ENCODE measurements around the gene LRCOL1. TPM values are rescaled to one million over a fixed set of nuclear protein-coding genes. Genes with fewer than 3 reads are reported as not detected.
A peak's percentile ranks its signal among the peaks of the same experiment; 100 is the strongest.

Gene LRCOL1
- total and polyA plus RNA-seq, 2 of the 13 experiments (the other 11 are each of a cell fraction or from before 2014, with no cell fraction given), result not detected

DNA sequence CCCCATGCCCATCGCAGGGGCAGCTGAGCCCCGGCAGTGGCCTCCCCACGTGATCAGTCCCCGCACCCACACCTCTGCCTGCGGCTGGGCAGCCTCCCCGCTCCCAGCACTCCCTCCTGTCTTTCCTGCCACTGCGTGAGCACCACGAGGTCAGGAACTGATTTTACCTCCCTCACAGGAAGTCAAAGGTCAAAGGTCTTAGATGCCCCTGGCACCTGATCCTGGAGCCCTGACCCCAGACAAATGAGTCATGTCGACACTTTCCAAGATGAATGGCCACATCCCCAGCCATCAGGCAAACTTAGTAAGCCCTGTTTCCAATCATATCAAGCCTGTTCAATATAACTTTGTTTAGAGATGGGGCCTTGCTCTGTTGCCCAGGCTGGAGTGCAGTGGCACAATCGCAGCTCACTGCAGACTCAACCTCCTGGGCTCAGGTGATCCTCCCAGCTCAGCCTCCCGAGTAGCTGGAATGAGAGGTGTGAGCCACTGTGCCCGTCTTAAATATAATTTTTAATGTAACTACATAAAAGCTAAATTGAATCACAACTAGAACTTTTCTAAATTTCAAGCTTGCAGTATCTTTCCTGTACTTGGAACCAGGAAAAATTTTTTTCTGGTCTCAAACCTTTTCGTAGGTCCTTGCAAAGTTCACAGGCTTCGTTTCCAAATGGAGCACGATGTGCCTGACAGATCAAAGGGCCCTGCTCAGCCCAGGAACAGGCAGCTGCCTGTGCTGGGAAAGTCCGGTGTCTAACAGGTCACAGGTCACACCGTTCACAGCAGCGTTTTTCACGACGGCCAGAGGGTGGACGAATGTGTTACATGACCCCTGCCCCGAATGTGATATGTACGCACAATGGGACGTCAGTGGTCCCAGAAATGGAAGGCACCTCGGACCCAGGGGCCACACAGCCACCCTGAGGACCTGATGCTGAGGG, 1.9 kb downstream of the LRCOL1 start (continued):
- TF ChIP-seq, protein P1, sequence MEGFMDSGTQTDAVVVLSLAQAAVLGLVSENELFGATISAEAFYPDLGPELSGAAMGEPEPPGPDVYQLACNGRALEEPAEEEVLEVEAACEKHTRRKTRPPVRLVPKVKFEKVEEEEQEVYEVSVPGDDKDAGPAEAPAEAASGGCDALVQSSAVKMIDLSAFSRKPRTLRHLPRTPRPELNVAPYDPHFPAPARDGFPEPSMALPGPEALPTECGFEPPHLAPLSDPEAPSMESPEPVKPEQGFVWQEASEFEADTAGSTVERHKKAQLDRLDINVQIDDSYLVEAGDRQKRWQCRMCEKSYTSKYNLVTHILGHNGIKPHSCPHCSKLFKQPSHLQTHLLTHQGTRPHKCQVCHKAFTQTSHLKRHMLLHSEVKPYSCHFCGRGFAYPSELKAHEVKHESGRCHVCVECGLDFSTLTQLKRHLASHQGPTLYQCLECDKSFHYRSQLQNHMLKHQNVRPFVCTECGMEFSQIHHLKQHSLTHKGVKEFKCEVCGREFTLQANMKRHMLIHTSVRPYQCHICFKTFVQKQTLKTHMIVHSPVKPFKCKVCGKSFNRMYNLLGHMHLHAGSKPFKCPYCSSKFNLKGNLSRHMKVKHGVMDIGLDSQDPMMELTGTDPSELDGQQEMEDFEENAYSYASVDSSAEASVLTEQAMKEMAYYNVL (CRISPR knock-in tag; IDR thresholded peaks at IDR 0.05; ENCODE audit: borderline replicate concordance), result no peak
- TF ChIP-seq SCMH1 (CRISPR knock-in tag; IDR thresholded peaks at IDR 0.05; ENCODE audit: borderline replicate concordance) (no peak), NCOA5 (CRISPR knock-in tag; IDR thresholded peaks at IDR 0.05) (no peak), ZNF850 (CRISPR knock-in tag; conservative IDR thresholded peaks at IDR 0.05) (no peak), ZFP36L1 (CRISPR knock-in tag; IDR thresholded peaks at IDR 0.05) (no peak), NCOA1 (CRISPR knock-in tag; IDR thresholded peaks at IDR 0.05) (no peak), ATRX (CRISPR knock-in tag; IDR thresholded peaks at IDR 0.05; ENCODE audit: borderline replicate concordance) (no peak), ATF1 (CRISPR knock-in tag; IDR thresholded peaks at IDR 0.05) (no peak), ZSCAN12 (CRISPR knock-in tag; IDR thresholded peaks at IDR 0.05) (0 out of 2 replicates have a peak, but pooled peaks have one; percentile 51), DNMT1 (CRISPR knock-in tag; IDR thresholded peaks at IDR 0.05) (0 out of 2 replicates have a peak, but pooled peaks have one; percentile 42), ZNF510 (CRISPR knock-in tag; IDR thresholded peaks at IDR 0.05; ENCODE audit: low read depth) (no peak), PCBP1 (IDR thresholded peaks at IDR 0.05; ENCODE audit: borderline replicate concordance, low read depth, low read length) (no peak), RFX3 (CRISPR knock-in tag; IDR thresholded peaks at IDR 0.05) (no peak), ZNF614 (CRISPR knock-in tag; IDR thresholded peaks at IDR 0.05; ENCODE audit: borderline replicate concordance) (no peak), ZNF674 (CRISPR knock-in tag; IDR thresholded peaks at IDR 0.05; ENCODE audit: low read depth) (no peak), SKI (IDR thresholded peaks at IDR 0.05; ENCODE audit: partially characterized antibody) (peak; percentile 30), KAT8 (CRISPR knock-in tag; IDR thresholded peaks at IDR 0.05) (peak; percentile 31; the same call in 1 of the 2 replicates), PAWR (CRISPR knock-in tag; IDR thresholded peaks at IDR 0.05; ENCODE audit: borderline replicate concordance) (no peak), ZNF136 (CRISPR knock-in tag; IDR thresholded peaks at IDR 0.05; ENCODE audit: low read depth) (0 out of 2 replicates have a peak, but pooled peaks have one; percentile 35), FOSL2 (CRISPR knock-in tag; IDR thresholded peaks at IDR 0.05) (peak; percentile 91), ZNF12 (CRISPR knock-in tag; IDR thresholded peaks at IDR 0.05) (no peak; the same call in 1 of the 2 replicates), SP140L (CRISPR knock-in tag; IDR thresholded peaks at IDR 0.05; ENCODE audit: borderline replicate concordance) (no peak), THAP11 (CRISPR knock-in tag; IDR thresholded peaks at IDR 0.05) (no peak; the same call in 1 of the 2 replicates), ARNT (IDR thresholded peaks at IDR 0.05) (no peak), PLRG1 (conservative IDR thresholded peaks at IDR 0.05) (no peak), CREM (IDR thresholded peaks at IDR 0.05) (peak; percentile 47), CREM (CRISPR knock-in tag; IDR thresholded peaks at IDR 0.05) (no peak), ZNF672 (CRISPR knock-in tag; IDR thresholded peaks at IDR 0.05) (no peak)
- TF ChIP-seq, protein P2, sequence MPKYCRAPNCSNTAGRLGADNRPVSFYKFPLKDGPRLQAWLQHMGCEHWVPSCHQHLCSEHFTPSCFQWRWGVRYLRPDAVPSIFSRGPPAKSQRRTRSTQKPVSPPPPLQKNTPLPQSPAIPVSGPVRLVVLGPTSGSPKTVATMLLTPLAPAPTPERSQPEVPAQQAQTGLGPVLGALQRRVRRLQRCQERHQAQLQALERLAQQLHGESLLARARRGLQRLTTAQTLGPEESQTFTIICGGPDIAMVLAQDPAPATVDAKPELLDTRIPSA (CRISPR knock-in tag; IDR thresholded peaks at IDR 0.05; ENCODE audit: borderline replicate concordance), result no peak
- TF ChIP-seq, protein P3, sequence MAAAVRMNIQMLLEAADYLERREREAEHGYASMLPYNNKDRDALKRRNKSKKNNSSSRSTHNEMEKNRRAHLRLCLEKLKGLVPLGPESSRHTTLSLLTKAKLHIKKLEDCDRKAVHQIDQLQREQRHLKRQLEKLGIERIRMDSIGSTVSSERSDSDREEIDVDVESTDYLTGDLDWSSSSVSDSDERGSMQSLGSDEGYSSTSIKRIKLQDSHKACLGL (CRISPR knock-in tag; IDR thresholded peaks at IDR 0.05), result peak; percentile 74; the same call in 1 of the 2 replicates

Data from HepG2 (cell line).